ENCODE results near the gene A2M. TPM values are rescaled to one million over a fixed set of nuclear protein-coding genes. Genes with fewer than 3 reads are reported as not detected.
A peak's percentile ranks its signal among the peaks of the same experiment; 100 is the strongest.

A2M gene
- total RNA-seq, 4 donors from 2014 or later = 47.6 to 84.4 (median 54.8) TPM

- WGBS = 86% methylated on average over 12 of the region's 16 CpGs
- no peaks in the 10 kb centered on the region for H3K27me3 ChIP-seq
- no peaks in the 10 kb centered on the region for H3K9me3 ChIP-seq
- DNase-seq (ENCODE audit: low spot score in 2 of 2) = no peak
- no peak overlapping the region for H3K4me3 ChIP-seq
- TF ChIP-seq EP300 (IDR thresholded peaks at IDR 0.05) = no peak
- peak in 1 of 2 donors; percentile 7 for TF ChIP-seq CTCF (IDR thresholded peaks at IDR 0.05)
- H3K36me3 ChIP-seq = no peaks in the 10 kb centered on the region
- H3K27ac ChIP-seq = no peak overlapping the region
- H3K4me1 ChIP-seq = no peaks in the 10 kb centered on the region
Observed at GRCh38 chr12:9134981-9135628, 19.4 kb upstream of the A2M start.

GRCh38 chr12:9133216-9133916 lies 17.6 kb upstream of the A2M start:
- no peak overlapping the region for H3K4me3 ChIP-seq
- DNase-seq (ENCODE audit: low spot score in 2 of 2) = no peak
- H3K27ac ChIP-seq = no peak overlapping the region
- no peaks in the 10 kb centered on the region for H3K27me3 ChIP-seq
- H3K36me3 ChIP-seq = no peaks in the 10 kb centered on the region
- H3K9me3 ChIP-seq = no peaks in the 10 kb centered on the region
- TF ChIP-seq POLR2A (IDR thresholded peaks at IDR 0.05) = no peak
- TF ChIP-seq EP300 (IDR thresholded peaks at IDR 0.05) = no peak
- no peak for TF ChIP-seq POLR2AphosphoS5 (IDR thresholded peaks at IDR 0.05)
- TF ChIP-seq CTCF (IDR thresholded peaks at IDR 0.05) = no peak
- WGBS = 52% methylated on average over 1 of the region's 1 CpG
- H3K4me1 ChIP-seq = no peaks in the 10 kb centered on the region

- no peaks in the 10 kb centered on the region for H3K4me1 ChIP-seq
- H3K27me3 ChIP-seq = no peaks in the 10 kb centered on the region
- no peak overlapping the region for H3K27ac ChIP-seq
- H3K4me3 ChIP-seq = no peak overlapping the region
- H3K36me3 ChIP-seq = no peaks in the 10 kb centered on the region
- no peak for DNase-seq (ENCODE audit: low spot score in 2 of 2)
- WGBS = 50% methylated on average over 1 of the region's 1 CpG
- TF ChIP-seq POLR2AphosphoS5 (IDR thresholded peaks at IDR 0.05) (no peak), CTCF (IDR thresholded peaks at IDR 0.05) (no peak), POLR2A (IDR thresholded peaks at IDR 0.05) (no peak), EP300 (IDR thresholded peaks at IDR 0.05) (no peak)
- H3K9me3 ChIP-seq = no peaks in the 10 kb centered on the region
Observed at GRCh38 chr12:9132008-9132535, 16.4 kb upstream of the A2M start.

GRCh38 chr12:9130244-9130643 lies 14.5 kb upstream of the A2M start:
- Histone ChIP-seq H3K27me3 (no peaks in the 10 kb centered on the region), H3K27ac (no peak overlapping the region), H3K9me3 (no peaks in the 10 kb centered on the region), H3K36me3 (no peaks in the 10 kb centered on the region), H3K4me3 (no peak overlapping the region), H3K4me1 (no peaks in the 10 kb centered on the region)
- no peak for DNase-seq (ENCODE audit: low spot score in 2 of 2)
- TF ChIP-seq CTCF (IDR thresholded peaks at IDR 0.05) (no peak), EP300 (IDR thresholded peaks at IDR 0.05) (no peak), POLR2A (IDR thresholded peaks at IDR 0.05) (no peak), POLR2AphosphoS5 (IDR thresholded peaks at IDR 0.05) (no peak)
- 92% methylated on average over 2 of the region's 2 CpGs for WGBS

GRCh38 chr12:9127936-9128663 lies 12.4 kb upstream of the A2M start:
- Histone ChIP-seq H3K36me3 (no peaks in the 10 kb centered on the region), H3K27me3 (no peaks in the 10 kb centered on the region), H3K27ac (no peak overlapping the region), H3K4me1 (peaks cover 9% of the 10 kb centered on the region), H3K9me3 (no peaks in the 10 kb centered on the region), H3K4me3 (no peak overlapping the region)
- DNase-seq (ENCODE audit: low spot score in 2 of 2) = no peak
- TF ChIP-seq EP300 (IDR thresholded peaks at IDR 0.05) (no peak), POLR2A (IDR thresholded peaks at IDR 0.05) (no peak), POLR2AphosphoS5 (IDR thresholded peaks at IDR 0.05) (no peak), CTCF (IDR thresholded peaks at IDR 0.05) (no peak)
- 94% methylated on average over 17 of the region's 36 CpGs for WGBS

Measured in suprapubic skin (tissue), 4 donors.